ENCODE data around the gene ZNF831. TPM values are rescaled to one million over a fixed set of nuclear protein-coding genes. Genes with fewer than 3 reads are reported as not detected.

Gene ZNF831
- total RNA-seq, 4 donors from 2014 or later = 0.78 to 2.3 (median 1.6) TPM

- H3K27me3 ChIP-seq = no peaks in the 10 kb centered on the region
- H3K4me1 ChIP-seq = peaks cover 0 to 4% of the 10 kb centered on the region in 2 donors
- no peak for DNase-seq
- H3K27ac ChIP-seq = peak overlapping the region in 1 of 3 donors; percentile 43
- no peaks in the 10 kb centered on the region for H3K9me3 ChIP-seq
- H3K36me3 ChIP-seq = no peaks in the 10 kb centered on the region
- WGBS, 2 donors = 81 to 90% methylated on average over 9 of the region's 9 CpGs
- no peak overlapping the region for H3K4me3 ChIP-seq (replicated peaks in 1 of 3)
- no peak for TF ChIP-seq CTCF (IDR thresholded peaks at IDR 0.05)
- no peak for TF ChIP-seq POLR2A (IDR thresholded peaks at IDR 0.05)
- intact Hi-C loops (cut with DNase I) = no loop called here
Measured at GRCh38 chr20:59148701-59149493, 14.7 kb upstream of the ZNF831 start.

- WGBS, 2 donors = 61 to 62% methylated on average over 15 to 17 of the region's 18 CpGs
- TF ChIP-seq CTCF (IDR thresholded peaks at IDR 0.05) = no peak
- no peak for TF ChIP-seq POLR2A (IDR thresholded peaks at IDR 0.05)
- Histone ChIP-seq H3K36me3 (no peaks in the 10 kb centered on the region), H3K9me3 (no peaks in the 10 kb centered on the region), H3K4me3 (replicated peaks in 1 of 3) (no peak overlapping the region), H3K27ac (peak overlapping the region in 1 of 3 donors; percentile 43), H3K4me1 (peaks cover 0 to 4% of the 10 kb centered on the region in 2 donors), H3K27me3 (no peaks in the 10 kb centered on the region)
- DNase-seq = peak in 1 of 2 donors; percentile 33
- intact Hi-C loops (cut with DNase I) = no loop called here
Measured at GRCh38 chr20:59149678-59150504, 13.7 kb upstream of the ZNF831 start.

GRCh38 chr20:59150821-59151251, 12.8 kb upstream of the ZNF831 start:
- Histone ChIP-seq H3K27ac (peak overlapping the region in 1 of 3 donors; percentile 15), H3K9me3 (no peaks in the 10 kb centered on the region), H3K4me1 (peaks cover 0 to 4% of the 10 kb centered on the region in 2 donors), H3K4me3 (replicated peaks in 1 of 3) (no peak overlapping the region), H3K36me3 (no peaks in the 10 kb centered on the region), H3K27me3 (no peaks in the 10 kb centered on the region)
- 77 to 98% methylated on average over 2 to 13 of the region's 13 CpGs for WGBS, 2 donors
- intact Hi-C loops (cut with DNase I) = no loop called here
- TF ChIP-seq CTCF (IDR thresholded peaks at IDR 0.05) (no peak), POLR2A (IDR thresholded peaks at IDR 0.05) (no peak)
- no peak for DNase-seq

- no peaks in the 10 kb centered on the region for H3K36me3 ChIP-seq
- no peaks in the 10 kb centered on the region for H3K27me3 ChIP-seq
- peaks cover 0 to 4% of the 10 kb centered on the region in 2 donors for H3K4me1 ChIP-seq
- intact Hi-C loops (cut with DNase I) = no loop called here
- DNase-seq = peak in 1 of 2 donors; percentile 45
- TF ChIP-seq POLR2A (IDR thresholded peaks at IDR 0.05) = no peak
- TF ChIP-seq CTCF (IDR thresholded peaks at IDR 0.05) = no peak
- H3K27ac ChIP-seq = peak overlapping the region in 1 of 3 donors; percentile 15
- 50 to 59% methylated on average over 9 of the region's 9 CpGs for WGBS, 2 donors
- no peaks in the 10 kb centered on the region for H3K9me3 ChIP-seq
- H3K4me3 ChIP-seq (replicated peaks in 1 of 3) = no peak overlapping the region
Measured at GRCh38 chr20:59151391-59151790, 12.2 kb upstream of the ZNF831 start.

Measured in thyroid gland (tissue), 4 donors.